H1 (cell line): Measurements from ENCODE around the gene CACNA2D3. TPM values are rescaled to one million over a fixed set of nuclear protein-coding genes. Genes with fewer than 3 reads are reported as not detected.

Experiments
- CTCF ChIA-PET: fragments of 300-600 bp; sonication (Branson Sonifier 250); formaldehyde crosslinking; loops from one replicate; lab custom pipeline; 2021; ENCODE audit not compliant: partially characterized antibody; lab: Charles Lee
- POLR2A ChIA-PET: fragments of 300-600 bp; sonication (Branson Sonifier 250); formaldehyde crosslinking; loops from one replicate; lab custom pipeline; 2021; ENCODE audit warnings: inconsistent platforms; ENCODE audit not compliant: partially characterized antibody; lab: Charles Lee
- DNase-seq, 2 experiments: peaks; one replicate each; pipeline versions ENCODE4 v3.0.0 to v3.0.0-alpha.2; 2010 to 2022; ENCODE audit warnings: low spot score in 2 of 2, low read depth in 1 of 2, mixed read lengths in 1 of 2
- FAIRE-seq: peaks from 2 replicates; lab custom pipeline; 2011; peaks lifted over from hg19 to GRCh38; lab: Jason Lieb, UNC
- H2AFZ ChIP-seq: 2 replicates; pipeline ENCODE4 v1.8.1; 2012; ENCODE audit warnings: low read length, inconsistent platforms
- H2AK5ac ChIP-seq: 2 replicates; pipeline ENCODE4 v1.6.1; 2013; ENCODE audit warnings: low read depth, low read length
- H2BK120ac ChIP-seq: replicated peaks from 2 replicates; pipeline ENCODE3; 2013; ENCODE audit warnings: low read depth, low read length, inconsistent platforms
- H2BK12ac ChIP-seq: 2 replicates; pipeline ENCODE4 v1.6.1; 2013; ENCODE audit warnings: low read depth, low read length
- H2BK15ac ChIP-seq: 2 replicates; pipeline ENCODE4 v1.6.1; 2013; ENCODE audit warnings: low read length
- H2BK20ac ChIP-seq: 2 replicates; pipeline ENCODE4 v1.6.1; 2013; ENCODE audit warnings: low read length
- H2BK5ac ChIP-seq: 2 replicates; pipeline ENCODE4 v1.6.1; 2013; ENCODE audit warnings: low read depth, low read length
- H3K14ac ChIP-seq: 2 replicates; pipeline ENCODE4 v1.6.1; 2013; ENCODE audit warnings: inconsistent platforms; ENCODE audit not compliant: insufficient read length
- H3K18ac ChIP-seq: 2 replicates; pipeline ENCODE4 v1.6.1; 2013; ENCODE audit warnings: low read length; ENCODE audit errors: extremely low read depth
- H3K23ac ChIP-seq: 2 replicates; pipeline ENCODE4 v1.6.1; 2013; ENCODE audit warnings: inconsistent platforms; ENCODE audit not compliant: insufficient read length
- H3K23me2 ChIP-seq: 2 replicates; pipeline ENCODE4 v1.6.1; 2013; ENCODE audit warnings: low read depth, low read length
- H3K27ac ChIP-seq: 2 replicates; pipeline ENCODE4 v1.6.1; 2011; ENCODE audit warnings: low read depth, low read length, inconsistent platforms
- H3K27me3 ChIP-seq, 4 experiments: replicated peaks in 1 of 4; 1 replicate in 1 of 4; 2 replicates in 3 of 4; pipeline versions ENCODE4 v1.6.1 to v1.8.1; 2011 to 2013; ENCODE audit warnings: low read length in 3 of 4, mild to moderate bottlenecking in 3 of 4, inconsistent platforms in 2 of 4, mixed read lengths in 2 of 4, moderate library complexity in 1 of 4; ENCODE audit not compliant: control insufficient read depth in 3 of 4, insufficient read depth in 3 of 4; ENCODE audit errors: extremely low read depth in 1 of 4
- H3K36me3 ChIP-seq, 4 experiments: 2 replicates each; pipeline versions ENCODE4 v1.6.1 to v1.8.1; 2011 to 2013; ENCODE audit warnings: mild to moderate bottlenecking in 4 of 4, low read length in 3 of 4, moderate library complexity in 2 of 4, control low read depth in 1 of 4, inconsistent platforms in 1 of 4; ENCODE audit not compliant: insufficient read depth in 4 of 4, control insufficient read depth in 2 of 4
- H3K4ac ChIP-seq: replicated peaks from 2 replicates; pipeline ENCODE3; 2013; ENCODE audit warnings: low read length, low read depth, mixed read lengths, inconsistent platforms; ENCODE audit not compliant: insufficient read length
- H3K4me1 ChIP-seq, 4 experiments: replicated peaks in 1 of 4; 1 replicate in 1 of 4; 2 replicates in 3 of 4; pipeline versions ENCODE4 v1.6.1 to v1.8.1; 2011 to 2013; ENCODE audit warnings: low read length in 3 of 4, inconsistent platforms in 2 of 4, mixed read lengths in 1 of 4; ENCODE audit not compliant: insufficient read depth in 4 of 4, control insufficient read depth in 3 of 4
- H3K4me2 ChIP-seq, 2 experiments: 2 replicates each; pipeline versions ENCODE4 v1.6.1 to v1.8.1; 2011 to 2013; ENCODE audit warnings: low read depth in 2 of 2, low read length in 2 of 2, control low read depth in 1 of 2, inconsistent platforms in 1 of 2, mild to moderate bottlenecking in 1 of 2; ENCODE audit not compliant: insufficient read depth in 1 of 2
- H3K4me3 ChIP-seq, 4 experiments: fragments of 200-600, 300-600 bp in 1 of 4; sonication (generic), shearing (Covaris generic), sonication (Bioruptor Twin) in 1 of 4; 2 replicates each; pipeline versions ENCODE4 v1.5.1 to v1.8.1; 2011 to 2016; ENCODE audit warnings: low read length in 4 of 4, low read depth in 3 of 4, control low read depth in 2 of 4, inconsistent platforms in 2 of 4, mild to moderate bottlenecking in 2 of 4, mixed read lengths in 1 of 4, moderate library complexity in 1 of 4; ENCODE audit not compliant: insufficient read depth in 2 of 4; ENCODE audit errors: extremely low read depth in 1 of 4
- H3K56ac ChIP-seq: replicated peaks from 2 replicates; pipeline ENCODE3; 2013; ENCODE audit warnings: low read depth, mild to moderate bottlenecking, mixed read lengths, low read length, inconsistent platforms; ENCODE audit not compliant: insufficient read length
- H3K79me1 ChIP-seq: 2 replicates; pipeline ENCODE4 v1.6.1; 2013; ENCODE audit warnings: low read depth, low read length, control low read depth
- H3K79me2 ChIP-seq, 2 experiments: 2 replicates each; pipeline versions ENCODE4 v1.6.1 to v1.8.1; 2012 to 2013; ENCODE audit warnings: low read length in 2 of 2, mild to moderate bottlenecking in 2 of 2, inconsistent platforms in 1 of 2; ENCODE audit not compliant: insufficient read depth in 2 of 2, control insufficient read depth in 1 of 2
- H3K9ac ChIP-seq, 4 experiments: replicated peaks in 1 of 4; 1 replicate in 1 of 4; 2 replicates in 3 of 4; pipeline versions ENCODE4 v1.6.1 to v1.8.1; 2011 to 2013; ENCODE audit warnings: low read depth in 3 of 4, low read length in 3 of 4, control low read depth in 2 of 4, mild to moderate bottlenecking in 2 of 4, moderate library complexity in 2 of 4, inconsistent platforms in 1 of 4; ENCODE audit errors: extremely low read depth in 1 of 4
- H3K9me3 ChIP-seq, 2 experiments: 2 replicates each; pipeline versions ENCODE4 v1.6.1 to v1.8.1; 2012 to 2013; ENCODE audit warnings: mild to moderate bottlenecking in 2 of 2, moderate library complexity in 2 of 2, control low read depth in 1 of 2, inconsistent platforms in 1 of 2, low read depth in 1 of 2, low read length in 1 of 2, mixed read lengths in 1 of 2; ENCODE audit not compliant: insufficient read depth in 2 of 2
- H4K20me1 ChIP-seq, 2 experiments: replicated peaks in 1 of 2; 2 replicates each; pipeline versions ENCODE3 to v1.8.1; 2011 to 2013; ENCODE audit warnings: inconsistent platforms in 2 of 2, low read length in 2 of 2, mild to moderate bottlenecking in 1 of 2; ENCODE audit not compliant: insufficient read depth in 2 of 2, control insufficient read depth in 1 of 2
- H4K5ac ChIP-seq: 2 replicates; pipeline ENCODE4 v1.6.1; 2013; ENCODE audit warnings: low read length, low read depth, mixed read lengths, inconsistent platforms; ENCODE audit not compliant: insufficient read length
- H4K8ac ChIP-seq: 2 replicates; pipeline ENCODE4 v1.8.0; 2013; ENCODE audit warnings: mild to moderate bottlenecking, moderate library complexity, low read length, inconsistent platforms; ENCODE audit not compliant: insufficient read depth; ENCODE audit errors: extremely low read depth
- H4K91ac ChIP-seq: replicated peaks from 2 replicates; pipeline ENCODE3; 2013; ENCODE audit warnings: low read length, mixed read lengths, inconsistent platforms; ENCODE audit not compliant: insufficient read length
- ASH2L ChIP-seq: fragments of 200-600, 300-600 bp; sonication (generic); IDR thresholded peaks from one replicate; pipeline ENCODE4 v1.7.1; 2017; ENCODE audit warnings: low read length
- BCL11A ChIP-seq, 2 experiments: IDR thresholded peaks; one replicate each; pipeline ENCODE4 v1.6.1; 2011; ENCODE audit warnings: low read depth in 2 of 2, low read length in 2 of 2, mild to moderate bottlenecking in 2 of 2
- CEBPB ChIP-seq: IDR thresholded peaks from 2 replicates; pipeline ENCODE4 v1.6.1; 2012; ENCODE audit warnings: low read depth, low read length
- CREB1 ChIP-seq: IDR thresholded peaks from 2 replicates; pipeline ENCODE4 v1.6.1; 2012; ENCODE audit warnings: inconsistent platforms
- JUN ChIP-seq: IDR thresholded peaks from 2 replicates; pipeline ENCODE4 v1.6.1; 2011; ENCODE audit warnings: low read depth, mild to moderate bottlenecking, improper control_type of control experiment, low read length
- RBBP5 ChIP-seq: IDR thresholded peaks from 2 replicates; pipeline ENCODE4 v1.7.1; 2012; ENCODE audit warnings: low read depth, mild to moderate bottlenecking, inconsistent platforms, low read length, moderate library complexity, borderline replicate concordance
- SP1 ChIP-seq: IDR thresholded peaks from 2 replicates; pipeline ENCODE4 v1.6.1; 2011; ENCODE audit warnings: low read depth, low read length
- SUZ12 ChIP-seq: fragments of 200-600 bp; sonication (generic); IDR thresholded peaks from 2 replicates; pipeline ENCODE4 v1.6.1; 2012; ENCODE audit warnings: mild to moderate bottlenecking, inconsistent platforms, low read length, moderate library complexity, mixed read lengths
- WGBS, 2 experiments: shearing (Covaris generic) in 1 of 2; methylation state at CpG; one replicate each; pipeline versions ENCODE4 v1.1.6 to v1.1.7; 2013 to 2015; ENCODE audit warnings: low lambda C conversion rate in 2 of 2, mixed read lengths in 2 of 2, inconsistent platforms in 1 of 2, low coverage in 1 of 2, missing lambda C conversion rate in 1 of 2; ENCODE audit not compliant: insufficient replicate concordance in 2 of 2, insufficient coverage in 1 of 2, insufficient read length in 1 of 2; ENCODE audit errors: extremely low coverage in 1 of 2, missing lambda C conversion rate in 1 of 2; 5-methylcytosine and 5-hydroxymethylcytosine counted together
- polyA plus RNA-seq, 7 experiments: library from polyadenylated mRNA; depleted of rRNA in 3 of 7; stranded (reverse) in 5 of 7; unstranded in 2 of 7; fragments of >200 nt in 5 of 7; fragments of 200-250 nt in 2 of 7; gene quantifications; 1 replicate in 5 of 7; 2 replicates in 1 of 7; 4 replicates in 1 of 7; pipeline versions ENCODE4 v1.2.1 to v1.2.3, GENCODE V29; 2011 to 2013; ENCODE audit warnings: missing spikeins in 2 of 7, mixed read lengths in 2 of 7
- total RNA-seq: library from RNA; stranded (reverse); fragmentation: NEBNext Ultra II Directional; extraction: Animal tissue kit (Norgen Biotek cat#: 25700); gene quantifications from 2 replicates; pipeline ENCODE4 v1.2.1, GENCODE V29; 2021

Gene CACNA2D3
- total and polyA plus RNA-seq, 2 of the 8 experiments (the other 6 are each of a cell fraction or from before 2014, with no cell fraction given): 1.5 to 1.8 TPM

- Histone ChIP-seq H3K79me1 (no peaks in the 10 kb centered on the region), H3K4me3 (peak overlapping the region; percentile 60 to 67 (median 62)), H2BK120ac (no peak overlapping the region), H2BK20ac (no peak overlapping the region), H3K27me3 (peaks cover 35 to 53% (median 43%) of the 10 kb centered on the region in 4 experiments), H3K9me3 (peaks cover 0 to 4% of the 10 kb centered on the region in 2 experiments; a peak in 2 of 4 replicates), H3K36me3 (no peaks in the 10 kb centered on the region; a peak in 1 of 8 replicates), H3K4me1 (peaks cover 5 to 15% (median 7%) of the 10 kb centered on the region in 4 experiments), H2AK5ac (no peak overlapping the region), H3K9ac (peak overlapping the region in 1 of 4 experiments; percentile 45; a peak in 1 of 7 replicates), H2BK12ac (no peak overlapping the region), H4K8ac (peak overlapping the region; percentile 40; the same call in 1 of the 2 replicates), H3K23ac (no peak overlapping the region), H3K27ac (no peak overlapping the region), H3K79me2 (no peaks in the 10 kb centered on the region), H3K23me2 (peaks cover 5% of the 10 kb centered on the region; the same call in 1 of the 2 replicates), H3K4ac (no peak overlapping the region), H3K18ac (no peak overlapping the region; the same call in none of the 2 replicates), H4K91ac (no peak overlapping the region), H3K14ac (no peak overlapping the region), H2AFZ (peak overlapping the region; percentile 28; the same call in 1 of the 2 replicates), H2BK15ac (no peak overlapping the region), H4K20me1 (peaks cover 0 to 2% of the 10 kb centered on the region in 2 experiments), H3K56ac (peak overlapping the region; percentile 28), H4K5ac (no peak overlapping the region), H2BK5ac (no peak overlapping the region), H3K4me2 (peak overlapping the region; percentile 97)
- WGBS, 2 experiments: 2% methylated on average over 16 of the region's 107 CpGs; no CpG with 5 or more reads in 1 of the 2 experiments
- ChIA-PET CTCF (interaction anchor here (3.4 kb wide), 1 partner anchor 183 kb away, joined by 16 read pairs; no protein-coding TSS in a partner anchor), POLR2A (interaction anchor here (1.3 kb wide), 2 partner anchors 41 to 183 kb away, joined by 4 to 5 read pairs; no protein-coding TSS in a partner anchor)
- FAIRE-seq: no peak
- DNase-seq: peak in 1 of 2 experiments; percentile 75
- peak; percentile 79 for TF ChIP-seq SUZ12
- no peak for TF ChIP-seq SP1
- TF ChIP-seq CREB1: no peak
- no peak for TF ChIP-seq JUN
- peak; percentile 35; the same call in 1 of the 2 replicates for TF ChIP-seq RBBP5
- no peak for TF ChIP-seq CEBPB
- no peak for TF ChIP-seq BCL11A (IDR thresholded peaks at IDR 0.05; ENCODE audit: low read depth in 2 of 2, low read length in 2 of 2)
- peak; percentile 20 for TF ChIP-seq ASH2L
Observed at GRCh38 chr3:54121414-54122323, 683 bp upstream of the CACNA2D3 start.
